Gastroesophageal sphincter (tissue), 4 donors: ENCODE results near the gene IGFL4. TPM values are rescaled to one million over a fixed set of nuclear protein-coding genes. Genes with fewer than 3 reads are reported as not detected.

ENCODE experiments used
- ATAC-seq: fragments of 150-250 bp; one replicate; pipeline ENCODE4 v1.9.1; 2016; ENCODE audit warnings: mild to moderate bottlenecking, moderate library complexity
- H3K27ac ChIP-seq, 4 donors: fragments of 200-600 bp; sonication (generic) in 3 of 4; 1 replicate in 3 of 4; 2 replicates in 1 of 4; pipeline ENCODE4 v1.5.1; 2016 to 2019
- H3K27me3 ChIP-seq: fragments of 200-600 bp; sonication (generic); one replicate; pipeline ENCODE4 v1.5.1; 2019
- H3K36me3 ChIP-seq, 2 donors: fragments of 200-600 bp; sonication (generic); one replicate each; pipeline ENCODE4 v1.5.1; 2019; ENCODE audit warnings: control low read depth in 1 of 2
- H3K4me1 ChIP-seq, 3 donors: fragments of 200-600 bp; sonication (generic); 1 replicate in 2 of 3; 2 replicates in 1 of 3; pipeline ENCODE4 v1.5.1; 2016 to 2019; ENCODE audit warnings: control low read depth in 2 of 3
- H3K4me3 ChIP-seq, 2 donors: fragments of 200-600 bp; sonication (generic); one replicate each; pipeline ENCODE4 v1.5.1; 2019; ENCODE audit warnings: mild to moderate bottlenecking in 1 of 2, moderate library complexity in 1 of 2
- H3K9me3 ChIP-seq, 3 donors: fragments of 200-600 bp; sonication (generic); one replicate each; pipeline ENCODE4 v1.5.1; 2017 to 2019; ENCODE audit warnings: control low read depth in 2 of 3
- CTCF ChIP-seq, 4 experiments: fragments of 200-600 bp in 2 of 4; fragments of 450-650 bp in 2 of 4; sonication (generic) in 1 of 4; IDR thresholded peaks; one replicate each; pipeline ENCODE4 v1.5.1; 2017 to 2019; ENCODE audit warnings: antibody characterized with exemption in 4 of 4, mild to moderate bottlenecking in 2 of 4, moderate library complexity in 2 of 4
- EP300 ChIP-seq: sonication (generic); formaldehyde crosslinking; IDR thresholded peaks from one replicate; pipeline ENCODE4 v1.6.1; 2017; ENCODE audit warnings: antibody characterized with exemption, mild to moderate bottlenecking
- POLR2A ChIP-seq, 2 donors: fragments of 450-650 bp; IDR thresholded peaks; one replicate each; pipeline ENCODE4 v1.6.1; 2017; ENCODE audit warnings: antibody characterized with exemption in 2 of 2, mild to moderate bottlenecking in 2 of 2, moderate library complexity in 1 of 2
- POLR2AphosphoS5 ChIP-seq: sonication (generic); formaldehyde crosslinking; IDR thresholded peaks from one replicate; pipeline ENCODE4 v1.6.1; 2017; ENCODE audit warnings: antibody characterized with exemption
- WGBS, 2 donors: methylation state at CpG; one replicate each; pipeline ENCODE4 v1.1.5; 2018; ENCODE audit warnings: low coverage in 1 of 2; 5-methylcytosine and 5-hydroxymethylcytosine counted together
- total RNA-seq, 4 donors: library from RNA; depleted of rRNA; stranded (reverse); fragments of >200 nt; gene quantifications; one replicate each; pipeline ENCODE4 v1.1.0, GENCODE V29; 2016

Gene IGFL4
- total RNA-seq, result not detected

DNA sequence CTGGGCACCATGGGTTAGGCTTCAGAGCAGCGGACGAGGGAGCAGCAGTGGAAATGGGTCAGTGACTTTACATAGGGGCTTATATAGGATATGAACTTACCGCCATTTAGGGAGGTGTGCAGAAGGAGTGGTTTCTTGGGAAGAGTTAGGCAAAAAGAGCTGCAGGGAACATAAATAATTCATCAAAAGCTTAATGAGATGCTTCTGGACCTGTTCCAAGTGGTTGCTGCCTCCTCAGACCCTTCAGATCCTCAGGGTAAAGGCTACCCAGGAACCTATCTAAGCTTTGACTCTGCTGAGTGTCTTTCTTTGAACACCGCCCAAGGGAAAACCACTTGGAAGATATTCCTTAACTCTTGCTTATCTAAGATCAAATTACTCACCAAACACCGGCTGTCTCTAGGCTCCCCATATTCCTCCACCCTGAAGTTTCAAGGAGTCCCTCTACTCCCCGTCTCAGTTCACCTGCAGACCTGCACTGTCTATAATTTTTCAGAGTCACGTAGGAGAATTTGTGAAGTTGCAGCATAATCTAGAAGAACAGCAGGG lies at the start of gene IGFL4:
TSS of gene IGFL4 (minus strand) at position 51 of the 549 bp plus-strand sequence. CDS start at position 11, 40 bp downstream.
- TF ChIP-seq POLR2AphosphoS5 (no peak), POLR2A (IDR thresholded peaks at IDR 0.05) (no peak), EP300 (no peak), CTCF (IDR thresholded peaks at IDR 0.05) (no peak)
- H3K27ac ChIP-seq, result no peak within 1 kb of the TSS
- no peak within 1 kb of the TSS for H3K4me3 ChIP-seq
- peaks cover 0 to 19% (median 0%) of the 10 kb centered on the region in 3 donors for H3K9me3 ChIP-seq
- no peaks in the 10 kb centered on the region for H3K4me1 ChIP-seq
- no peaks in the 10 kb centered on the region for H3K36me3 ChIP-seq
- WGBS, 2 donors, result 43 to 73% methylated on average over 3 to 7 of the region's 7 CpGs
- peaks cover 52% of the 10 kb centered on the region for H3K27me3 ChIP-seq
- no peak for ATAC-seq

DNA sequence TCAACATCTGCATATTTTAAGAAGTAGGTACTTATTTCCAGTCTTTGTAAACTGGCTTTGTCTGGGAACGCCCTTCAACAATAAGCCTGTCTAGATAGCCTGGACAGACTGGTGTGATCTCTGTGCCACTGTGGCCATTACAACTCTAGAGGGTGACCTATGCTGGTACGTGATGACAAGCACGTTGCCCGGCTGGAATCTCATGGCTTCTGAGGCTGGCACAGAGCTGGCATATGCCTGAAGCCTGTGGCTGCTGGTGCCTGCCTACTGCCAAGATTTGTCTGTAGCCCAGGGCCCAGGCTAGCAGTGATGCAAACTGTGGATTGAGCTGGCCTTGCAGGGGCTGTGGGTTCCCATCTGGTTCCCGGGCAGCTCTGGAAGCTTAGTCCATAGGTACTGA lies 49.6 kb upstream of the IGFL4 start:
- ATAC-seq, result no peak
- Histone ChIP-seq H3K36me3 (no peaks in the 10 kb centered on the region), H3K4me3 (no peak overlapping the region), H3K4me1 (no peaks in the 10 kb centered on the region), H3K27me3 (peaks cover 29% of the 10 kb centered on the region), H3K9me3 (peaks cover 0 to 34% (median 0%) of the 10 kb centered on the region in 3 donors), H3K27ac (no peak overlapping the region)
- no CpG with 5 or more reads among the region's 5 CpGs for WGBS, 2 donors
- TF ChIP-seq EP300 (no peak), POLR2AphosphoS5 (no peak), POLR2A (IDR thresholded peaks at IDR 0.05) (no peak), CTCF (IDR thresholded peaks at IDR 0.05) (no peak)

DNA sequence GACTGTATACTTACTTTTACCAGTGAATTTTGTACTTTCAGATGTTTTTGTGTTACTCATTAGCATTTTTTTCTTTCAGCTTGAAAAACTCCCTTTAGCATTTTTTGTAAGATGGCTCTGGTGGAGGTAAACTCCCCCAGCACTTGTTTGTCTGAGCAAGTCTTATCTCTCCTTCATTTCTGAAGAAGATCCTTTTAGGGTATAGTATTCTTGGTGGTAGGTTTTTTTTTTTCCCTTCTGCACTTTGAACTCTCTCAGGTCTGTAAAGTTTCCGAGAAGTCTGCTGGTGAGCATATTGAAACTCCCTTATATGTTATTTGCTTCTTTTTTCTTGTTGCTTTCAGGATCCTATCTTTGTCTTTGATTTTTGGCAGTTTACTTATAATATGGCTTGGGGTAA lies 48.6 kb upstream of the IGFL4 start:
- H3K4me3 ChIP-seq, result no peak overlapping the region
- no peak overlapping the region for H3K27ac ChIP-seq
- no peak for TF ChIP-seq POLR2A (IDR thresholded peaks at IDR 0.05)
- TF ChIP-seq EP300, result no peak
- no peak for TF ChIP-seq POLR2AphosphoS5
- no peak for TF ChIP-seq CTCF (IDR thresholded peaks at IDR 0.05)
- ATAC-seq, result no peak
- H3K36me3 ChIP-seq, result no peaks in the 10 kb centered on the region
- peaks cover 0 to 43% (median 0%) of the 10 kb centered on the region in 3 donors for H3K9me3 ChIP-seq
- H3K27me3 ChIP-seq, result peaks cover 35% of the 10 kb centered on the region
- WGBS, 2 donors, result 64 to 86% methylated on average over 1 of the region's 1 CpG
- H3K4me1 ChIP-seq, result no peaks in the 10 kb centered on the region

- TF ChIP-seq POLR2AphosphoS5, result no peak
- TF ChIP-seq POLR2A (IDR thresholded peaks at IDR 0.05), result no peak
- no peak for TF ChIP-seq CTCF (IDR thresholded peaks at IDR 0.05)
- TF ChIP-seq EP300, result no peak
- H3K36me3 ChIP-seq, result no peaks in the 10 kb centered on the region
- no peak for ATAC-seq
- 69 to 91% methylated on average over 1 to 2 of the region's 2 CpGs for WGBS, 2 donors
- H3K27me3 ChIP-seq, result peaks cover 35% of the 10 kb centered on the region
- no peak overlapping the region for H3K27ac ChIP-seq
- peaks cover 0 to 43% (median 0%) of the 10 kb centered on the region in 3 donors for H3K9me3 ChIP-seq
- no peaks in the 10 kb centered on the region for H3K4me1 ChIP-seq
- H3K4me3 ChIP-seq, result no peak overlapping the region
These were observed 47.3 kb upstream of the IGFL4 start for GRCh38 chr19:46088101-46088500.

DNA sequence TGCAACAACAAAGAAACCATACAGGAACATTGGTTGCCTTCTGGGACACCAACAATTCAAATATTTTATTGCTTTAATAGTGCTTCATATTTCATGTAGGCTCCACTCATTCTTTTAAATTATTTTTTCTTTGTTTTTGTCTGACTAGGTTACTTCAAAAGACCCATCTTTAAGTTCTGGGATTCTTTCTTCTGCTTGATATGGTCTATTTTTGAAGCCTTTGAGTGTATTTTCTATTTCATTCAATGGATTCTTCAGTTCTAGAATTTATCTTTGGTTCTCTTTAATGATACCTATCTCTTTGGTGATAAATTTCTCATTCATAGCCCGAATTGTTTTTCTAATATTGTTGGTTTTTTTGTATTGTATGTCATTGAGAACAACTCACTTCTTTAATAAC lies 45.1 kb upstream of the IGFL4 start:
- no peak overlapping the region for H3K4me3 ChIP-seq
- no peak overlapping the region for H3K27ac ChIP-seq
- H3K9me3 ChIP-seq, result peaks cover 0 to 43% (median 0%) of the 10 kb centered on the region in 3 donors
- WGBS, 2 donors, result 28% methylated on average over 1 of the region's 1 CpG; no CpG with 5 or more reads in 1 of the 2 donors
- no peak for ATAC-seq
- no peak for TF ChIP-seq POLR2AphosphoS5
- no peaks in the 10 kb centered on the region for H3K4me1 ChIP-seq
- H3K36me3 ChIP-seq, result no peaks in the 10 kb centered on the region
- peaks cover 33% of the 10 kb centered on the region for H3K27me3 ChIP-seq
